GM08714 (cell line): ENCODE results near the gene PHLPP1.

Source experiments
- H3K4me3 ChIP-seq: fragments of 200-500 bp; sonication (Bioruptor generic); 2 replicates; pipeline ENCODE4 v1.5.1; 2014; ENCODE audit warnings: mild to moderate bottlenecking, low read length, inconsistent platforms
- ZNF274 ChIP-seq: IDR thresholded peaks from 2 replicates; pipeline ENCODE4 v1.6.1; 2012; ENCODE audit warnings: mild to moderate bottlenecking, low read depth, low read length

PHLPP1 gene

DNA sequence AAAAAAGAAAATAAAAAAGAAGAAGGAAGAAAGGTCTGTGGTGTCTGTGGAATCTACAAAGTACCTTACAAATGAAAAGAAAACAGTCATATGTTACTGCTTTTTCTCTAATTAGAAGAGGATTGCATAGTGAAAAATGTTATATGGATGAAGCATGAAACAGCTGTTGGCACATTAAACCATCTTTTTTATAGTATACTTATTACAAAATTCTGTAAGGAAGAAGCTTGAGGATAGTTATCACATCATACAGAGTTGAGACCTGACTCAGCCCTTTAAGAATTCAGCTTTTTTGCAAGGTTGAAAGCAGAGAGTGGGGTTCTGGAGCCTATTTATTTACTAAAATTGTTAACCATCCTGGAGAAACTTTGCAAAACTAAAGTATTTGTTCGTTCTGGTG is 222.7 kb downstream of the PHLPP1 start:
- H3K4me3 ChIP-seq: no peak overlapping the region
- TF ChIP-seq ZNF274: no peak

DNA sequence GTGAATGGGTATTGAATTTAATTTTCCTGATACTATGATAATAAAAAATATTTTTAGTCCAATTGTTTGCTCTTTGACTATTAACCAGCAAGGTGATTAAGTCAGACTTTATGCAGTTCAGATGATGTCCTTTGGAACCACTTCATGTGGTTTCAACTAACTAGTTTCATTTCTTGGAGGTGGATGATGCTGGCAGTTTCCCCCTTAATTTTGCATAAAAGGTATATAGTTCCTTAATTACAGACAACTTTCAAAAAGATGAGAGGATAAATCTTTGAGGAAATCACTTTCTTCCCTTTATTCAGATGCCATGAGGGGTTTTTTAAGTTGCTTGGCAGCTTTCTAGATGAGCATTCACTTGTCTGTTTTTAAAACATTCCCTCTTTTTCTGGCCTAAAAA is 223.1 kb downstream of the PHLPP1 start:
- no peak overlapping the region for H3K4me3 ChIP-seq
- TF ChIP-seq ZNF274: no peak

DNA sequence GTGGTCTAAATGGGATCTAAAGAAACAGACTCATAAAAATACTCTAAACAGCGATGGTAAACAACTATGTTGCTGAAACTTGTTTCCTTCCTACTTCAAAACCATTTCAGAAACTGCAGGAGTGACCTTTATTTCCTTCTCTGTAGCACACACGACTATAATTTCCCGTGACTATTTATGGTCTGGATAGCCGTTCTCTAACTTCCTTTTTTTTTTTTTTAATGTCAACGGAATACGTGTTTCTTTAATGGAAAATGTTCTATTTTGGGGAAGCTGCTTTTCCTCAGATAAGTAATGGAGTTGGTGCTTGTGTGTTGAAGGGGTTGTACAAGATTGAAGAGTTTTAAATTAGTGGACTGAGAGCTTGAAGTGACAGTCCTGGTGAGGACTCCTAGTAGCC is 224.1 kb downstream of the PHLPP1 start:
- no peak overlapping the region for H3K4me3 ChIP-seq
- TF ChIP-seq ZNF274: no peak

DNA sequence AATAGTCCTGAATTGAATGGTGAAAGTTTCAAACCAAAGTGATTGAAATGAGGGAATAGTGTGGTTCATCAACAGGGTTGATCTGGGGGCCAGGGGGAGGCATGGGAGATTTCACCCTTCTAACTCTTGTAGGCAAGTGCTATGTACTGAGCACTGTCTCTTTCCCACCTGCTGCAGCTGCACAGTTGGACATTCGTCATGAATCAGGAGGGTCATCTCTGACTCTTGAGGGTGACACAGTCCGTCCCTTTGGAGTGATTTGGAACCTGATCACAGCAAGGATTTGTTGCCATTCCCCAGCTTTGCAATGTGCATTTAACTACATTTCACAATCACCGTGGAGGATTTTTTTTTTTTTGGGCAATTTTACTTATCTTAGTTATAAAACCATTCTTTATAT is 224.6 kb downstream of the PHLPP1 start:
- H3K4me3 ChIP-seq: no peak overlapping the region
- TF ChIP-seq ZNF274: no peak

DNA sequence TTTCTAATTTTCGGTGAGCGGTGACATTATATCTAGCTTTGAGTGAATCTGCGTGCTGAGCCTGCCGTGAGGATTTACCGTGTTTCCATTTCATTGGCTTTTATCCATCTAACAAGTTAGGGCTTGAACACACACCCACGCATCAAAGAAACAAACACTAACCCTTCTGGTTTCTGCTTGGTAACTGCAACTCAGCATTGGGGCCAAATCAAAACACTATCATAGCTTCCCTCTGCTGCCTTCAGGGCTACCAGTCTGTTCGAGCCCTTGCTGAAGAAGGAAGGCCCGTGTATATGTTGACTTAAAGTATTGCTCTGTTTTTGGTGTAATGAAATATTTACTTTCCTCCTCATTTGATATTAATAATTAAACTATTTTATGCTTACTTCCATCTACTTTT is 227.2 kb downstream of the PHLPP1 start:
- no peak overlapping the region for H3K4me3 ChIP-seq
- no peak for TF ChIP-seq ZNF274

DNA sequence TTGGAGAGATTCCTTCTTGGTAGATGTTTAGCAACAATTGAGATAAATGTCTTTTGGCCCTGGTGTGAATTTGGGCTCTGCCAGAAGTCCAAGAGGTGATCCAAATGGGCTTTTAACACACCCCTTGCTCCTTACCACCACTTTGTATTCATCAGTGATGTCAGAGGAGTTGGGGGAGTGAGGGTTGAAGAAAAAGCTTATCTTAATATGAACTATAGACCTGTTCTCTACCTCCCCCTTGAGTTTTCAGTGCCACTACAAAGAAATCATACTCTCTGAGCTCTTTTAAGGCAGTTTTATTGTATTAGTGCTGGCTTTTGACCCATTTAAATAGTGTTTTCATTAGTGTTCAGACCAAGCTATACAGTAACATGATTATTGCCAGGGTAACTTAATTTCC is 229.1 kb downstream of the PHLPP1 start:
- no peak overlapping the region for H3K4me3 ChIP-seq
- TF ChIP-seq ZNF274: no peak

DNA sequence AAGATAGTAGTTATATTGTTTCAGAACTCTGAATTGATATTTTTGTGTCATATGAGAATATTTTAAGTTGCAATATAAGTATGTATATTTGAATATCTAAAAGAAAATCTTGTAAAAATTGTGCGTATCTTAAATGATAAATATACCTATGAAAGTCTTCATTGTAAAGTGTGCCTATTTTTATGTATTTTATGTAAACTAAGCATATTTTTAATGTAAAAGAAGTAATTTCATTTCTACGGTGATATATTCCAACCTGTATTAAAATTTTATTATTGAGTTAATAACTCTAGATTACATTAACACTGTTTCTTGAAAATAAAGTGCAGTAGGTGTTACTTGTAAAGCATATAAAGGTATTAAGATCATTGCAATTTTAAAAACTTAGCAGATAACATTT is 233.4 kb downstream of the PHLPP1 start:
- TF ChIP-seq ZNF274: no peak
- no peak overlapping the region for H3K4me3 ChIP-seq

DNA sequence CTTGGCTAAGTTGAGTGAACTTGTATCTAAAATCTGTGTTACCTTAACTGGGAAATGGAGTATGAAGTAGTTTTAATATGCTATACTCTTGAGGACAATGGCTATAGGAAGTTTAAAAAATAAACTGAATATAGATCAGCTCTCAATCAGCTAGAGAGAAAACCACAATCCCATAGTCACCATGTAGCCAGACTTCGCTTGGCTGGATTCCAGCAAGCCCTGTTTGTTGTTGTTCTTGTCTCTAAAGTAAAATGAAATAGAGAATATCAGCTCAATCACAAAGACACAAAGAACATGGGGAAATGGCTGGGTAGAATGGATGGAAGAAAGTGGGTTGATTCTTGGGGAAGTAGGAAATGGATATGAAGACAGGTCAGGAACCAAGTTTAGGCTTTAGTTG is 234.9 kb downstream of the PHLPP1 start:
- TF ChIP-seq ZNF274: no peak
- H3K4me3 ChIP-seq: no peak overlapping the region

DNA sequence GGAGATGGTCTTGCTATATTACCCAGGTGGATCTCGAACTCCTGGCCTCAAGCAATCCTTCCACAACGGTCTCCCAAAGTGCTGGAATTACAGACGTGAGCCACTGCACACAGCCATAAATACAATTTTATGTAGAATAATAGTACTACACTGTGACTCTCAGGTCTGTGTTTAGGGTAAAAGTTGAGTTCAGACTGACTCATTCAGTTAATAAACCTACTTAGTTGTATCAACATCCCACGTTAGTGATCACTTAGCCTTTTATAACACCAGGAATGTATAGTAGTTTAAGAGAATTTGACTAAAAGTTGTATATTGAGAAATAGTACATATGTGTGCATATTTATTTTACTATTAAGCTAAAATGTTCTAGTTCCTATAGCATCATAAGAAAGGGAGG is 237.5 kb downstream of the PHLPP1 start:
- no peak for TF ChIP-seq ZNF274

DNA sequence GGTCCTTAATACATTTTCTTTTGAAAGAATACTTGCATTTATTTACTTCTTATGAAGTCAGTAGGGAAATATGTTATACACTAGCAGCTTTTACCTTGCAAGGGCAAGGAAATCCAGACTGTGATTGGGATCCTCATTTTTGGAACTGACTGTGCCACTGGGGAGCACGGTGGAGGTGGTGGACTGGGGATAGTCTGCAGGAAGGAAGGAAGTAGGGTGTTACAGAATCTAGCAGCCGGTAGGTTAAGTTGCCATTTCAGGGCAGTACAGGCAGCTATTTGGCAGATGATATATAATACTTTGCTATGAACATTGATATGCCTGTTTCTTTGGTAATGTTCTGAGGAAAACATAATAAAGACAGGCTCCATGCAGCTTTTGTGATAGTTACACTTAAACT is 238.3 kb downstream of the PHLPP1 start:
- TF ChIP-seq ZNF274: no peak
- H3K4me3 ChIP-seq: no peak overlapping the region

More for the DNA sequence above, 237.5 kb downstream of the PHLPP1 start:
- no peak overlapping the region for H3K4me3 ChIP-seq

DNA sequence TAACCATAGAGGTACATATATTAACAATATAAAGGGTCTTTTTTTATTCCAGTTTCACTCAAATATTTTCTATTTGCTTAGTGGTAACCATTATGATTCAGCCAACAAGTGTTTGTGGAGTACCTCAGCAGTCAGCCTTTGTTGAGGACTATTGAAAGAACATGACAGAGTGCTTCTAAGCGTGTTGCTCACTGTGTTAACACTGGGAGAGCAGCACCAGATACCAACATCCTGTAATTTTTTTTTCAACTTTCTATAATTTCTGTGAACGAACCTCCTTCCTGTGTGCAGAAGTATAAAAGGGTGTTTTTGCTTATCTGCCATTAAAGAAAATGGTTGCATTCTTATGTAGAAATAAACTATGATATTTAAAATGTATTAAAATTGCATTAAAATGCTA is 239.0 kb downstream of the PHLPP1 start:
- no peak for TF ChIP-seq ZNF274
- no peak overlapping the region for H3K4me3 ChIP-seq

DNA sequence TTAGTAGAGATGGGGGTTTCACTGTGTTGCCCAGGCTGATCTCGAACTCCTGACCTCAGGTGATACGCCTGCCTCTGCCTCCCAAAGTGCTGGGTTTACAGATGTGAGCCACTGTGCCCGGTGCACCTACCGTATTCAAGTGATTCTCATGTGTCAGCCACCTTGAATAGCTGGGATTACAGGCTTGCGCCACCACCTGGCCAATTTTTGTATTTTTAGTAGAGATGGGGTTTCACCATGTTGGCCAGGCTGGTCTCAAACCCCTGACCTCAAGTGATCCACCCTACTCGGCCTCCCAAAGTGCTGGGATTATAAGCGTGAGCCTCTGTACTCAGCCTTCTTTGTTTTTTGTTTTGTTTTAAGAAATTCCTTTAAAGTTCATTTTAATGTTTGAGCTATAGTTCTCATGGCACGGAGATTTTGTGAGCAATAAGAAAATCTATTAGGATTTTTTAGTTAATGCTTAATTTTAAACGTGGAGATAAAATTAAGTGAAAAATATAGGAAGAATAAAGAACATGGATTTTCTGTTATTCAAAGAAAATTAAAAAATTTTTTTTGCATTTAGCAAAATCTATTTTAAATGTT is 242.6 kb downstream of the PHLPP1 start:
- no peak for TF ChIP-seq ZNF274
- H3K4me3 ChIP-seq: no peak overlapping the region

DNA sequence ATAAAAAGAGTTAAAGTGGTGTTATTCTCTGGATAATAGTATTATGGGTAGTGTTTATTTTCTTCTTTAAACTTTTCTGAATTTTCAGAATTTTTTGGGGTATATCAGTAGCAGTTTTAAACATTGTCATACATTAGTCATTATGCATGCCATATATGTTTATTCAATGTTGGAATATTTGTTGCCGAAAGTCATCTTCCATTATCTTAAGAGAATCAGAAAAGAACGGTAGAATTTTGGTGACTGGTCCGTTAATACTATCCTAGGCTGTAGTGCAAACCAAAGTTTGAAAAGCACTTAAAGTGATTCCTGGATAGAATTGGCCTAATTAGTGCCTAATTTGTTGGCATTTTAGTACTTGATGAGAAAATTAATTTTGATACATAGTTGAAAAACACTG is 244.1 kb downstream of the PHLPP1 start:
- no peak for TF ChIP-seq ZNF274
- H3K4me3 ChIP-seq: no peak overlapping the region

DNA sequence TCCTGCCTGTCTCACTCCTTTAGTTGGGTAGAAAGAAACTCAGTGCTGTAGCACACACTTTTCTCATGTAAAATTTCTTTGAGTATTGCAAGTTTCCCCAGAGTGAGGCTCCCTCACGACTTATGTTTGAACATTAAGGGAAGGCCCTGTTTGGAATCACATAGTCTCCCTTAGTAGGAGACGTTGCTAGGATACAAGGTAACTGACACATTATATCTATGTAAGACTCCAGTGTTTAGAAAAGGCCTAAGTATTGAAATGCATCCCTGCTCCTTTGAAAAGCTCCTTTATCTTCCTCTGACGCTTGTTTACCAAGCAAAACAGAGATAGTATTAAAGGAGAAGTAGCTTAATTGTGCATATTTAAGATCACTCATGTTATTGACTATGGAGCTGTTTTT is 248.2 kb downstream of the PHLPP1 start:
- no peak for TF ChIP-seq ZNF274
- H3K4me3 ChIP-seq: no peak overlapping the region

DNA sequence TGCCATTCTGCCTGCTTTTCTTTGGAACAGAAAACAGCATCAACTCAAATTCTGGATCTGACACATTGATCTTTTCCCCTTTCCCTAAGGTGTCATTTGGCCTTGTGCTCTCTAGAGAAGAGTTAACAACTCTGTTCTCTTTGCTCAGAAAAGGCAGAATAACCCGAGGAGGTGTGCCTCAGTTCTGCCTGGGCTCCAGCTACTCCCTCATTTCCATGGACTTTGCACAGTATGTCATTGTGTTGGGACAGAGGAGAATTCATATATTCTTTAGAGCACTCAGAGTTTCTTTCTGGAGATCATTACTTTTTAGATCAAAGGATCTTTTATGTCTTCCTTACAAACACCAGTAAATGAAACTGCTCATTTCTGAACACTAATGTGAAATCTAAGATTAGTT is 249.1 kb downstream of the PHLPP1 start:
- H3K4me3 ChIP-seq: no peak overlapping the region
- no peak for TF ChIP-seq ZNF274

DNA sequence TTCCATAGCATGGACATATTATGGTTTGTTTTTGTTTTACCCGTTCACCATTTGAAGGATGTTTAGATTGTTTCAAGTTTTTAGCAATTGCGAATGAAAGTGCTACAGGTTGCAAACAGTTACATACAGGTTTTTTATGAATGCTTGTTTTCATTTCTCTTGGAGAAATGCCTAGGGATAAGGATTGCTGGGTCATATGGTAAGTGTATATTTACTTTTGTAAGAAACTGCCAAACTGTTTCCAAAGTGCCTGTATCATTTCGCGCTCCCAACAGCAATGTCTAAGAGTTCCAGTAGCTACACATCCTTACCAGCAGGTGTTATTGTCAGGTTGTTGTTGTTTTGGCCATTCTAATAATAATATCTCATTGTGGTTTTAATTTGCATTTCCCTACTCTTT is 251.7 kb downstream of the PHLPP1 start:
- no peak for TF ChIP-seq ZNF274
- H3K4me3 ChIP-seq: no peak overlapping the region
